ENCODE results near the gene SECTM1. TPM values are rescaled to one million over a fixed set of nuclear protein-coding genes. Genes with fewer than 3 reads are reported as not detected.

Gene SECTM1
- total and polyA plus RNA-seq, 7 donors: 0.70 to 2.3 (median 1.2) TPM

- H3K4me3 ChIP-seq: no peak overlapping the region
- no peaks in the 10 kb centered on the region for H3K36me3 ChIP-seq (ENCODE audit: insufficient read depth in 1 of 2, low read depth in 1 of 2)
- DNase-seq (peak in 1 of 2 donors; percentile 12), ATAC-seq (no peak)
- no peak for TF ChIP-seq CTCF (IDR thresholded peaks at IDR 0.05)
- intact Hi-C loops (cut with DNase I): no loop called here
- 81 to 87% (median 85%) methylated on average over 9 of the region's 9 CpGs for WGBS, 3 donors
- no peaks in the 10 kb centered on the region for H3K27me3 ChIP-seq (ENCODE audit: insufficient read depth in 3 of 3, low read length in 2 of 3)
- H3K4me1 ChIP-seq: peaks cover 7% of the 10 kb centered on the region
- no peak overlapping the region for H3K27ac ChIP-seq
- H3K9me3 ChIP-seq: no peaks in the 10 kb centered on the region
Measured at GRCh38 chr17:82278308-82278707, 55.3 kb downstream of the SECTM1 start.

- WGBS, 3 donors: 51 to 73% (median 57%) methylated on average over 12 of the region's 12 CpGs
- TF ChIP-seq CTCF (IDR thresholded peaks at IDR 0.05): no peak
Measured at GRCh38 chr17:82277851-82278250, 55.7 kb downstream of the SECTM1 start.

GRCh38 chr17:82276938-82277337 is 56.6 kb downstream of the SECTM1 start:
- DNase-seq: no peak
- Histone ChIP-seq H3K9me3 (no peaks in the 10 kb centered on the region), H3K27me3 (ENCODE audit: insufficient read depth in 3 of 3, low read length in 2 of 3) (no peaks in the 10 kb centered on the region), H3K36me3 (ENCODE audit: insufficient read depth in 1 of 2, low read depth in 1 of 2) (peaks cover 0 to 1% of the 10 kb centered on the region in 2 donors), H3K4me3 (no peak overlapping the region), H3K27ac (no peak overlapping the region), H3K4me1 (peaks cover 11% of the 10 kb centered on the region)
- intact Hi-C loops (cut with DNase I): no loop called here
- no peak for TF ChIP-seq CTCF (IDR thresholded peaks at IDR 0.05)
- ATAC-seq: no peak
- 88 to 93% (median 90%) methylated on average over 5 of the region's 5 CpGs for WGBS, 3 donors

More at GRCh38 chr17:82277851-82278250, 55.7 kb downstream of the SECTM1 start:
- H3K4me3 ChIP-seq: no peak overlapping the region
- no peaks in the 10 kb centered on the region for H3K9me3 ChIP-seq
- H3K36me3 ChIP-seq (ENCODE audit: insufficient read depth in 1 of 2, low read depth in 1 of 2): no peaks in the 10 kb centered on the region
- H3K4me1 ChIP-seq: peaks cover 7% of the 10 kb centered on the region
- intact Hi-C loops (cut with DNase I): no loop called here
- ATAC-seq: no peak
- peak in 1 of 2 donors; percentile 28 for DNase-seq
- no peaks in the 10 kb centered on the region for H3K27me3 ChIP-seq (ENCODE audit: insufficient read depth in 3 of 3, low read length in 2 of 3)
- H3K27ac ChIP-seq: no peak overlapping the region

- DNase-seq: no peak
Measured at GRCh38 chr17:82275326-82275725, 58.2 kb downstream of the SECTM1 start.

More at GRCh38 chr17:82275326-82275725, 58.2 kb downstream of the SECTM1 start:
- Histone ChIP-seq H3K36me3 (ENCODE audit: insufficient read depth in 1 of 2, low read depth in 1 of 2) (peaks cover 0 to 15% of the 10 kb centered on the region in 2 donors), H3K4me3 (no peak overlapping the region), H3K27me3 (ENCODE audit: insufficient read depth in 3 of 3, low read length in 2 of 3) (no peaks in the 10 kb centered on the region), H3K27ac (no peak overlapping the region), H3K9me3 (no peaks in the 10 kb centered on the region), H3K4me1 (peaks cover 28% of the 10 kb centered on the region)
- intact Hi-C loops (cut with DNase I): no loop called here
- WGBS, 3 donors: 96 to 97% (median 96%) methylated on average over 14 of the region's 14 CpGs
- no peak for TF ChIP-seq CTCF (IDR thresholded peaks at IDR 0.05)
- ATAC-seq: no peak

All from psoas muscle (tissue), 8 donors.